ENCODE measurements around the gene GET4.

- TF ChIP-seq POLR2A (IDR thresholded peaks at IDR 0.05; ENCODE audit: low read depth, low read length) (no peak), TAF1 (IDR thresholded peaks at IDR 0.05; ENCODE audit: low read depth, low read length) (no peak), POLR2AphosphoS5 (IDR thresholded peaks at IDR 0.05; ENCODE audit: low read depth, low read length) (no peak)
Observed at GRCh38 chr7:909358-910329, 33.3 kb downstream of the GET4 start.
